Tibial nerve (tissue), 4 donors: ENCODE results near the gene ZNRD2.

Experiments
- CTCF ChIP-seq, 5 experiments: fragments of 200-600 bp in 3 of 5; fragments of 450-650 bp in 2 of 5; sonication (generic) in 3 of 5; IDR thresholded peaks; one replicate each; pipeline ENCODE4 v1.5.1; 2016 to 2019; ENCODE audit warnings: antibody characterized with exemption in 5 of 5, mild to moderate bottlenecking in 3 of 5, moderate library complexity in 2 of 5
- EP300 ChIP-seq, 2 donors: sonication (generic); formaldehyde crosslinking; IDR thresholded peaks; one replicate each; pipeline ENCODE4 v1.6.1; 2017; ENCODE audit warnings: antibody characterized with exemption in 2 of 2, mild to moderate bottlenecking in 1 of 2
- POLR2A ChIP-seq, 2 donors: fragments of 450-650 bp; IDR thresholded peaks; one replicate each; pipeline ENCODE4 v1.6.1; 2017; ENCODE audit warnings: antibody characterized with exemption in 2 of 2, mild to moderate bottlenecking in 2 of 2, moderate library complexity in 2 of 2

- TF ChIP-seq POLR2A (IDR thresholded peaks at IDR 0.05) (no peak), CTCF (IDR thresholded peaks at IDR 0.05) (no peak), EP300 (IDR thresholded peaks at IDR 0.05) (no peak)
Measured at GRCh38 chr11:65580756-65581155, 10.5 kb downstream of the ZNRD2 start.
